DMS53 treated with DMSO at 0.1 percent for 48 hours (cell line): ENCODE data around the gene RASL12.
"Not testable (repeated sequence)": the region's sequence is repeated elsewhere in the genome, so short reads cannot be mapped to it uniquely, and the experiment has no call there.

ENCODE experiments used
- DNase-seq: peaks from one replicate; lab custom pipeline; 2025; ENCODE audit not compliant: unreplicated experiment; lab: John Stamatoyannopoulos, UW

RASL12 gene

DNA sequence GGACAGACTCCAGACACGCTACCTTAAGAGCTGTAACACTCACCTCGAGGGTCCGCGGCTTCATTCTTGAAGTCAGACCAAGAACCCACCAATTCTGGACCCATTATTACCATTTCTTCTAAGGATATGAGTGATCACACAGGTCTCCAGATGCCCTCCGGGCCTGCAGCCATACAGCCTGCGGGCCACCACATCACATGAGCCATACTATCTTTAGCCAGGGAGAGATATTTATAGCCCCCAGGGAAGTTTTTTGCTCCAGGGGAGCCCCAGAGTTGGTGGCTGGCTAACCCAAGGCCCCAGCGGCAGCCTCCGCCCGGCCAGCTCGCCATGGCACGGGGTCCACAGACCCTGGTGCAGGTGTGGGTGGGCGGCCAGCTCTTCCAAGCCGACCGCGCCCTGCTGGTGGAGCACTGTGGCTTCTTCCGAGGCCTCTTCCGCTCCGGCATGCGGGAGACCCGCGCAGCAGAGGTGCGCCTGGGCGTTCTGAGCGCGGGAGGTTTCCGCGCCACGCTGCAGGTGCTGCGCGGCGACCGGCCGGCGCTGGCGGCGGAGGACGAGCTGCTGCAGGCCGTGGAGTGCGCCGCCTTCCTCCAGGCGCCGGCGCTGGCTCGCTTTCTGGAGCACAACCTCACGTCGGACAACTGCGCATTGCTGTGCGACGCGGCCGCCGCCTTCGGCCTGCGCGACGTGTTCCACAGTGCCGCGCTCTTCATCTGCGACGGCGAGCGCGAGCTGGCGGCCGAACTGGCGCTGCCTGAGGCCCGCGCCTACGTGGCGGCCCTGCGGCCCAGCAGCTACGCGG lies 8.9 kb upstream of the RASL12 start, which contains the start of gene KBTBD13:
TSS of gene KBTBD13 (plus strand) at position 261 of the 805 bp plus-strand sequence. CDS start at position 331, 70 bp downstream.
- DNase-seq: no peak

DNA sequence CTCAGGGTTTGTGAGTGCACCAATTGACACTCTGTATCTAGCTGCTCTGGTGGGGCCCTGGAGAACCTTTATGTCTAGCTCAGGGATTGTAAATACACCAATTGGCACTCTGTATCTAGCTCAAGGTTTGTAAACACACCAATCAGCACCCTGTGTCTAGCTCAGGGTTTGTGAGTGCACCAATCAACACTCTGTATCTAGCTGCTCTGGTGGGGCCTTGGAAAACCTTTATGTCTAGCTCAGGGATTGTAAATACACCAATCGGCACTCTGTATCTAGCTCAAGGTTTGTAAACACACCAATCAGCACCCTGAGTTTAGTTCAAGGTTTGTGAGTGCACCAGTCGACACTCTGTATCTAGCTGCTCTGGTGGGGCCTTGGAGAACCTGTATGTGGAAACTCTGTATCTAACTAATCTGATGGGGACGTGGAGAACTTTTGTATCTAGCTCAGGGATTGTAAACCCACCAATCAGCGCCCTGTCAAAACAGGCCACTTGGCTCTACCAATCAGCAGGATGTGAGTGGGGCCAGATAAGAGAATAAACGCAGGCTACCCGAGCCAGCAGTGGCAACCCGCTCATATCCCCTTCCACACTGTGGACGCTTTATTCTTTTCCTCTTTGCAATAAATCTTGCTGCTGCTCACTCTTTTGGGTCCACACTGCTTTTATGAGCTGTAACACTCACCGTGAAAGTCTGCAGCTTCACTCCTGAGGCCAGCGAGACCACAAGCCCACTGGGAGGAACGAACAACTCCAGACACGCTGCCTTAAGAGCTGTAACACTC lies 8.0 kb upstream of the RASL12 start:
- DNase-seq: not testable (repeated sequence)

DNA sequence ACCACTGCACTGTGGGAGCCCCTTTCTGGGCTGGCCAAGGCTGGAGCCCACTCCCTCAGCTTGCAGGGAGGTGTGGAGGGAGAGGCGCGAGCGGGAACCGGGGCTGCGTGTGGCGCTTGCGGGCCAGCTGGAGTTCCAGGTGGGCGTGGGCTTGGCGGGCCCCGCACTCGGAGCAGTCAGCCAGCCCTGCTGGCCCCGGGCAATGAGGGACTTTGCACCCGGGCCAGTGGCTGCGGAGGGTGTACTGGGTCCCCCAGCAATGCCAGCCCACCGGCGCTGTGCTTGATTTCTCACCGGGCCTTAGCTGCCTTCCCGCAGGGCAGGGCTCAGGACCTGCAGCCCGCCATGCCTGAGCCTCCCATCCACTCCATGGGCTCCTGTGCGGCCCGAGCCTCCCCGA lies 7.2 kb upstream of the RASL12 start:
- not testable (repeated sequence) for DNase-seq

DNA sequence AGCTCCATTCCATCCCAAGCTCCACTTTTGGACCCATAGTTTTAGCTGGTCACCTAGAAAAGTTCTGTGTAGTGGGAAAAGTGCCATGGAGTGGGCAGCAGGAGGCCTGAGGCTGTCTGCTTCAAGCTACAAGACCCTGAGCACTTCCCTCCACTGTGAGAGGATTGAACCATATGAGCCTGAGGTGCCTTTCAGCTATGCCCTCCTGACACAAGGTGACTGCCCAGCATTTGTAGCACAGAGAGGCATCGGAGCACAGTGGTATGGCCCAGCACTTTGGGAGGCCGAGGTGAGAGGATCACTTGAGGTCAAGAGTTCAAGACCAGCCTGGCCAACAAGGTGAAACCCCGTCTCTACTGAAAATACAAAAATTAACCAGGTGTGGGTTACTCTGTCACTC lies 4.8 kb upstream of the RASL12 start:
- DNase-seq: no peak

DNA sequence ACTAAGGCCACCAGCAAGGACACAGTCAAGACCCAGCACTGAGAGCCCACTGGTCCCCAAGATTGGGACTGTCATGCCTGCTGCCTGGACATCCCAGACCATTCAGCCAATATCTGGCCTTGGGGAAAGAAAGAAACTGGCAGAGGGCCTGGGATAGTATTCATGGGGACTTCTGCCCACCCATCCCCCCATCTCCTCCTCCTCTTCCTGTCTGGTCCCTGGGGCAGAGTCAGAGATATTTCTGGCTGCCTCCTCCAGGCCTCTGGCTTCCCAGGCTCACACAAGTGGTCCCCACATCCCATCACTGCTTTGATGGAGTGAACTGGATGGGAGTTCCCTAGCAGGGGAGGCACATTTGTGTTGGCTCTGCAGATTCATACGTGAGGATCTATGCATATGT lies 4.2 kb upstream of the RASL12 start:
- no peak for DNase-seq

DNA sequence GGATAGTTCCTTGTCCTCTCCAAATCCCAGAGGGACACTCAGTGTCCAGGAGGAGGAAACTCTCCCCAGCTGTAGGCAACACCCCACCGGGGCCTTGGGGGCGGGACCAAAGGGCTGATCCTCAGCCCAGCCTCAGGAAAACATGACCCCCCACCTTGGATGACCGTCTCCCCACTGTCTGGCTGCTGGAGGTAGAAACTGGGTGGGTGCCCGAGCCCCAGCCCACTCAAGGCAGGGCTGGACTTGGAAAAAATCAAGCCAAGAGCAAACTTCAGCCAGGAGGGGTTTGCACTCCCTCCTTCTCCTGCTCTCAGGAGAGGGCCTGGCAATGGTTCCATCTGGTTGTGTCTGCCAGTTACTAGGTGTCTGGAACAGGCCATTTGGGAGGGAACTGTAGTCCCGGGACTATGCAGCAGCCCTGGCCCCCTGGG lies 3.6 kb upstream of the RASL12 start:
- DNase-seq: no peak

DNA sequence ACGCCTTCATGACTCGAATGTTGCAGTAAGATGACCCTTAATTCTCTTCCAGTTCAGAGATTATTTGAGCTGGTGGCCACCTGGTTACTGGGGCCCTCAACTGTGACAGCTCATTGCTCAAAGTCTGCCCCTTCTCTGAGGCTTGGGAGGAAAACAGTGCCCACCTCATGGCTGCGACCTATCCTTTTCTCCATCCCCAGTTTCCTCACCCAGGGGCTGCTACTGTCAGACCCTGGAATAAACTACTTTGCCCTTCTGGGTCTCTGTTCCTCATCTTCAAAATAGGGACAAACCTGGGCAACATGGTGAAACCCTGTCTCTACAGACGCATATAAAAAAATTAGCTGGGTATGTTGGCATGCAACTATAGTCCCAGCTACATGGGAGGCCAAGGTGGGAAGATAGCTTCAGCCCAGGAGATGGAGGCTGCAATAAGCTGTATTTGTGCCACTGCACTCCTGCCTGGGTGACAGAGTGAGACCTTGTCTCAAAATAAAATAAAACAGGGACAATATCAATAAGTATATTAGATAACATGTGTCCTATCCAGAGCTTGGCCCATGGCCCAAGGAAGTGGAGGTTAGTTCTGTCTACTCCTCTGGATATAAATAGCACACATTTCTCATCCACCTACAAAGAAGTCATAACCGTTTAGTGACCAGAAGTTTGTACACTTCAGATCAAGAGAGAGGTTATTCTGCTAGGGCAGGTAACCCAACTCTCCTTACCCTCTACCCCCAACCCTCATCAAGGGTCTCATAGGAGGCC lies 2.2 kb upstream of the RASL12 start:
- DNase-seq: no peak

DNA sequence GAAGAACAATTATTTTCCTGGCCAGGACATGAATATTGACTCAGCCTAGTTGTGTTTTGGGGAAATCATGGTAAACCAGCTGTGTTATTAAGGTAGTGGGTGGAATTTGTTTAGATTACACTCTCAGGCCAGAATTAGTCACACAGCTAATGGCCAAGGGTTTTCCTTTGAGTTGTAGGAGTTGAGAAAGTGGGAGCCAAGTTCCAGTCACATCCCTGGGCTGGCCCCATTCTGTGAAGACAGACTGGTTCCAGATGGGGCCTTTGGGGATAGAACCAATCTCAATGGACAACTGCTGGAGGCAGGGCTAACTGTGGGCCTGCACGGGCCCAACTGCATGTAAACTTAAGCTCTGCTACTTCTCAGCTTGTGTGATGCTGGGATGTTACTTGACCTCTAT lies 1.4 kb upstream of the RASL12 start:
- DNase-seq: no peak

DNA sequence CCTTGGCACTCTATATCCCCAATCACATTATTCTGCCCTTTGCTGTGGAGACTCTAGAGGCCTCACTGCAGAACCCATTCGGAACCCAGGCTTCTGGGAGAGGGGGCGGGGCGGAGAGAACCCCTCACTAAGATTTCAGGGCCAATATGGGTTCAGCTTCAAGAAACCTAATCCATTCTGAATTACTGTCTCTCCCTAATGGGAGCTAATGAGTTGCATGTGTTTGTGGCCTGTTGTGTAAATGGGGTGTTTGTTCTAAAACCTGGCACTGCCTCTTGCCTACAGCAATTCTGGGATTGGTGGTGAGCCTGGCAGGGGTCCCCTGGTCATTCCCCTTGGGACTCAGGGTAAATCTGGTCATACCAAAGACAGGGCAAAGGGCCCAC lies 605 bp upstream of the RASL12 start:
- no peak for DNase-seq

DNA sequence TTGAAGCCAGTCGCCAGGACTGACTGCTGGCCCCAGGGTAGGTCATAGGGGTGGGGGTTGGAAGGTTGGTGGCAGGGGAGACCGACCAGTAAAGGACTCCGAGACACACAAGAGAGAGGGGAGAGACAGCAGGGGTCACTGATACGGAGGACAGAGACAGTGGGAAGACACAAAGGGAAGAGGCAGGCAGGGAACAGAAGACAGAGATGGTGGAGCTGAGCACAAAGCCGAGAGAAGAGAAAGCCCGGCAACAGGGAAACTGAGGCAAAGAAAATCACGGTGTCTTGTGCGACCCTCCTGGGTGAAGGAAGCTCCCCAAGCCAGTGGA lies 510 bp downstream of the RASL12 start:
- DNase-seq: no peak

GRCh38 chr15:65066635-65067316 lies 1.0 kb downstream of the RASL12 start:
- no peak for DNase-seq

- no peak for DNase-seq
Observed at GRCh38 chr15:65066001-65066634, 1.7 kb downstream of the RASL12 start.

- DNase-seq: no peak
Observed at GRCh38 chr15:65062726-65063125, 5.1 kb downstream of the RASL12 start.

- DNase-seq: no peak
Observed at GRCh38 chr15:65062061-65062460, 5.7 kb downstream of the RASL12 start.

- DNase-seq: no peak
Observed at GRCh38 chr15:65060641-65061397, 7.0 kb downstream of the RASL12 start.

GRCh38 chr15:65059931-65060596 lies 7.7 kb downstream of the RASL12 start:
- no peak for DNase-seq

DNA sequence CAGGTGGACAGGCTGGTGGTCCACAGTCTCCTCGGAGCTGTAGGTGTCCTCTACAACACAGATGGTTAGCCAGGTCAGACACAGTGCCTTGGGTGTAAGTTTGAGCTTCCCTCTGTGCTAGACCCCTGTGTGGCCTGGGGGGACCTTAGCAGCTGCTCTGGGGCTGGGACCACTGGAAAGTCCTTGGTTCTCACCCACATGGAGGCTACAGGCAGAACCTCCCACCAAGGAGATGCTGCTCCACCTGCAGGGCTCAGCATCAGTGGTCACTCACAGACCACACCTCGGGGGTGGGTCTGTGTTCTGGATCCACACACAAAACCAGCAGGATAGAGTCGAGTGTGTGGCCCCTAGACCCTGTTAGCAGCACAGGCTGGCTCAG lies 8.4 kb downstream of the RASL12 start:
- DNase-seq: no peak

DNA sequence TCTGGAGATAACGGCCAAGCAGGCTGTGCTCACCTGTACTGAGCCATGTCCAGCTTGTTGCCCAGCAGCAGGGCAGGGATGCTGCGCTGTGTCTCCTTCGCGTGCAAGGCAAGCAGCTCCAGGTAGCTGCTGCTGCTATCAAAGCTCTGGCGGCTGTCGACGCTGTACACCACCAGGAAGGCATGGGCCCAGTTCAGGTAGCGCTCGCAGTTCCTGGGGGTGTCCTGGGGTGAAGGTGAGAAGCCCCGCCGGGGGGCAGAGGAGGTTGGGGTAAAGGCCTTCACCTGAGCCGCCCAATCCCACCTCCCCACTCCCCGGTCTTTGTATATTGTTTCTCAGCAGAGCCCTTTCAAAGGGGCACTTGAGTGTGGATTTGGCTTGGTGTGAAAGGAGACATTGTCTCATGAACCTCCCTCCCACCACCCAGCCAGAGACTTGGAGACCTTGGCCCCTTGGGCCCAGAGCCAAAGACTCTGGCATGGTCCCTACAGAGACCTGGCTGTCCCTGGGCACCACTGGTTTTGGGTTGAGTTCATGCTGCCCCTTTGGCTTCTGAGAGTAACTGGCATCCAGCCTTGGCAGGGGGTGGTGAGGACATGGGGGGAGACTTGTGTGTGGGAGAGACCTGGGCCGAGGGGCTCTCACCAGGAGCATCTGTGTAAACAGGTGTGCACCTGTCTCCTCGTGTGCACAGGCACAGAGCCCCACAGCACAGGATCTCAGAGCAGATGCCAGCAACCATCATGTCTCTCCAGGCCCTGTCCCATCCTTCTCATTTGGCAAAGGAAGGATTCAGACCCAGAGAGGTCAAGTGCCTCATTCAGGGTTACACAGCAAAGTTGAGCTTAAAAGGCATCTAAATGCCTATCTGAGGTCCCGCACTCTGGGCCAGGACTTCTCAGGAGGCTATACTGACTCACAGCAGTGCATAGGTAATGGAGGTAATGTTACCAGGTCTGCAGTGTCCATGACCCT lies 9.1 kb downstream of the RASL12 start:
- DNase-seq: no peak
